Skeletal muscle cell (primary cell): ENCODE data around the gene TMEM183A.
"Not testable (repeated sequence)": the region's sequence is repeated elsewhere in the genome, so short reads cannot be mapped to it uniquely, and the experiment has no call there.

Experiments
- DNase-seq: peaks from one replicate; pipeline ENCODE4 v3.0.0-alpha.2; 2010; ENCODE audit warnings: low read depth
- H3K4me3 ChIP-seq: 2 replicates; pipeline ENCODE4 v1.5.1; 2011; ENCODE audit warnings: low read depth, mild to moderate bottlenecking, control low read depth, low read length, moderate library complexity

TMEM183A gene

GRCh38 chr1:202986120-202986519, 21.1 kb upstream of the TMEM183A start:
- not testable (repeated sequence) for H3K4me3 ChIP-seq, DNase-seq

DNA sequence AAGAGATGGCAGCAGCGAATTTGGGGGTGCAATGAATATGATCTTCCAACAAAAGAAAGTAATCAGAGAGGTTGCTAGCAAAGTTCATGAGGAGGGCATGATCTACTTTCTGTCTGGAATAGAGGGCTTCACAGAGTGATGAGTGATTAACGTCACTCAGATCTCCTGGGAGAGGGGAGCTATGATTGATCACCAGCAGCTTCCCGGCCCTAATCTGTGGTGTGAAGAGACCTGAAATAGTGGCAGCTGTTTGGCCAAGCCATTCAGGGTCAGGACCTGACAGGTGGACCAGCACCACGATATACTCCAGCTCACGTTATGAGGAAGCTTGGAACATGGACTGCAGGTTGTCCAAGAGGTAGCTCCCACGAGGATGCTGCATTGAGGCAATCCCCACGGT, 19.9 kb upstream of the TMEM183A start:
- DNase-seq: no peak
- no peak overlapping the region for H3K4me3 ChIP-seq

- no peak for DNase-seq
- no peak overlapping the region for H3K4me3 ChIP-seq
Observed at GRCh38 chr1:202987922-202988583, 19.1 kb upstream of the TMEM183A start.

DNA sequence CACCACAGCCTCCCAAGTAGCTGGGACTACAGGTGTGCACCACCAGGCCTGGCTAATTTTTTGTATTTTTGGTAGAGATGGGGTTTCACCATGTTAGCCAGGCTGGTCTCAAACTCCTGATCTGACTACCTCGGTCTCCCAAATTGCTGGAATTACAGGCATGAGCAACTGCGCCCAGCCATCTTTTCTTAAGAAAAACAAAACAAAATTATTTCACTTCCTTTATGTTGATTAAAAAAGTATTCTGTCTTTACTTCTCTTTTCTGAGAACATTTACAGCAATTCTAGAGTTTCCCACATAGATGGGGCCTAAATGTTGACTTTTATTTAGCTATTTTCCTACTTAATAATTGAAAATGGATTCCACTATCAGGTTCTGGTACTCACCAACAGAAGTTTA, 17.3 kb upstream of the TMEM183A start:
- no peak for DNase-seq
- H3K4me3 ChIP-seq: no peak overlapping the region

- no peak for DNase-seq
- no peak overlapping the region for H3K4me3 ChIP-seq
Observed at GRCh38 chr1:202991112-202991511, 16.1 kb upstream of the TMEM183A start.

DNA sequence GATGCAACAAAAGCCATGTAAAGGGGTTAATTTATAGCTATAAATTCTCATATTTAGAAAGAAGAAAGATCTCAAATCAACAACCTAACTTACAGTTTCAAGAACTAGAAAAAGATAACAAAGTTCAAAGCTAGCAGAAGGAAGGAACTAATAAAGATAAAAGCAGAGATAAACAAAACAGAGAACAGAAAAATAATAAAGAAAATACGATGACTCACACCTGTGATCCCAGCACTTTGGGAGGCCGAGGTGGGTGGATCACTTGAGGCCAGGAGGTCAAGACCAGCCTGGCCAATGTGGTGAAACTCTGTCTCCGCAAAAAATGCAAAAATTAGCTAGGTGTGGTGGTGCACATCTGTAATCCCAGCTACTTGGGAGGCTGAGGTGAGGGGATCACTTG, 12.4 kb upstream of the TMEM183A start:
- H3K4me3 ChIP-seq: no peak overlapping the region

GRCh38 chr1:202998836-202999750, 8.1 kb upstream of the TMEM183A start:
- H3K4me3 ChIP-seq: no peak overlapping the region
- DNase-seq: peak; percentile 5

More for the DNA sequence above, 12.4 kb upstream of the TMEM183A start:
- DNase-seq: no peak

- no peak for DNase-seq
Observed at GRCh38 chr1:203000217-203000944, 6.8 kb upstream of the TMEM183A start.

DNA sequence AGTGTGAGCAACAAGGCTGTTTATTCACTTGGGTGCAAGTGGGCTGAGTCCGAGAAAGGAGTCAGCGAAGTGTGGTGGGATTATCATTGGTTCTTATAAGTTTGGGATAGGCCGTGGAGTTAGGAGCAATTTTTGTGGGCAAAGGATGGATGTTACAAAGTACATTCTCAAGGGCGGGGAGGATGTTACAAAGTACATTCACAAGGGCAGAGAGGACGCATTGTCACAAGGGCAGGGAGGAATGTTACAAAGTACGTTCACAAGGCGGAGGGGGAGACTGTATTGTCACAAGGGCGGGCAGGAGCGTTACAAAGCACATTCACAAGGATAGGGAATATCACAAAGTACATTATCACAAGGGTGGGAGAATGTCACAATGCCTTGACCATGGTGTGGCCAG, 5.2 kb upstream of the TMEM183A start:
- H3K4me3 ChIP-seq: no peak overlapping the region
- no peak for DNase-seq

More at GRCh38 chr1:203000217-203000944, 6.8 kb upstream of the TMEM183A start:
- no peak overlapping the region for H3K4me3 ChIP-seq

- no peak for DNase-seq
- H3K4me3 ChIP-seq: no peak overlapping the region
Observed at GRCh38 chr1:203002951-203003350, 4.2 kb upstream of the TMEM183A start.

GRCh38 chr1:203005395-203006142, 1.6 kb upstream of the TMEM183A start:
- DNase-seq, H3K4me3 ChIP-seq: not testable (repeated sequence)

- H3K4me3 ChIP-seq: no peak overlapping the region
- DNase-seq: no peak
Observed at GRCh38 chr1:203009185-203009584, 2.0 kb downstream of the TMEM183A start.

- no peak for DNase-seq
- no peak overlapping the region for H3K4me3 ChIP-seq
Observed at GRCh38 chr1:203011582-203011981, 4.4 kb downstream of the TMEM183A start.

DNA sequence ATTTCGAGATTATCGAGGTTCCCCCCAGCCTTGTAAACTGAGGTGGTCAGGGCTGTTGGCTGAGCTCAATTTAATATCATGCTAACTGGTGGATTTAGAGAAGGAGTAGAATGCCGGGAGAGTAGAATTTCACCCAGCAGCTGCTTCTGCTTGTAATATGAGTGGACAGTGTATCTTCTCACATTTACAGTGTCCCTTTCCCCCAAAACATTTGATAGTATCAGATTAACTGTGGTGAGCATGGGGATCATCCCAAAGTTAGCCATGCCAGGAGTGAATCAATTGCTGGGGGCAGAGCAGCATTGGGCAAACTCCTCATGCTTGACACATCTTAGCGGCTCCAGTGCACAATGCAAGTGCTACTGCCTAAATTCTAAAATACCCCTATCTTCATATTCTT, 9.9 kb downstream of the TMEM183A start:
- H3K4me3 ChIP-seq: no peak overlapping the region
- no peak for DNase-seq

DNA sequence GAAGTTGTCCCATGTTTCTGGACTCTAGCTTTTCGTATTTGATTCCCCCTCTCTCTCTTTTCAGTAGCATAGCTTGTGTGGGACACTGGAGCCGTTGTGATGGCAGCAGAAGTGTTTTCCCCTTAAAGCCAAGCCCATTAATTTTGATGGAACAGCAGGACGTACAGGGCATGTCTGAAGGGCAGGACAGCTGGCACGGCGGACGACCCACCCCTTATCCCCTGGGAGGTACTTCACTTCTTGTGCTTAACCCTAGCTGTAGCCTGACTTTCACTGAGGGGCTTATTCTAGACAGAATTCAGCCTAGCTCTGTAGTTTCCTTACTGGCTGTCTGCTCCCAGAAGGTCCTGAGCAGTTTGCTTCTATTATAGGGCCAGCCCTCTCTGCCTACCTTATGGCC, 10.5 kb downstream of the TMEM183A start:
- H3K4me3 ChIP-seq: no peak overlapping the region
- DNase-seq: no peak

- DNase-seq, H3K4me3 ChIP-seq: not testable (repeated sequence)
Observed at GRCh38 chr1:203022855-203023254, 15.7 kb downstream of the TMEM183A start.

- H3K4me3 ChIP-seq: no peak overlapping the region
- no peak for DNase-seq
Observed at GRCh38 chr1:203025686-203026030, 18.5 kb downstream of the TMEM183A start.

DNA sequence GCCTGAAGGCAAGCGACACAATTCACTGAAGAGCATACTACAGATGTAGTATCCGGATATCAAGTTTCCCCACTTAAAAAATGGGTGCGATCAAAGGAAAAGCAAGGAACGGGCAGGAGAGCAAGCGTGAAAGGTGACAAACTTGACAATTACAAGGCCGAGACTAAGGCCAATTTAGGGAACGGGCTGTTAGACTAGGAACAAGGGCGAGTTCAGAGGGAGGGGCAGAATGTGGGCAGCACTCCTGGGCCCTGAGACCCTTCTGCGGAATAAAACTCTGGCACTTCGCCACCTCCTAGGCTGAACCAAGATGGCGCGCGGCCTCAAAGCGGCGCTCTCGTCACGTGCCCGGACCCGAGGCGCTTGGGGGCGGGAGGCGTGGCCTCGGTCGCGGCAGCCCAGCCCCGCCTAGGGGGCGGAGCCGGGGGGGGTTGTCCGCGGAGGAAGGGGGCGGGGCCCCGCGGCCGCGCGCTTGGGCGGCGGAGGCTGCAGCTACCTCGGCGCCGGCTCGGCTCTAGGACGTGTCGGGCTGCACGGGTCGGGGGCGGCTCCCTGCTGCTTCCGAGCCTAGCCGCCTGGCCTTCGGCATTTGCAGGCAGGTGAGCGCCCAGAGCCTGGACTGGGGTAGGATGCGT, 19.0 kb downstream of the TMEM183A start, which contains the start of gene PPFIA4:
TSS of gene PPFIA4 (plus strand) at position 461 of the 635 bp plus-strand sequence. CDS start 12,518 bp downstream, outside the sequence.
- DNase-seq: peak; percentile 39
- peak within 1 kb of the TSS; percentile 99 for H3K4me3 ChIP-seq
